ENCODE measurements around the gene HLA-DPA1.

Gene HLA-DPA1

DNA sequence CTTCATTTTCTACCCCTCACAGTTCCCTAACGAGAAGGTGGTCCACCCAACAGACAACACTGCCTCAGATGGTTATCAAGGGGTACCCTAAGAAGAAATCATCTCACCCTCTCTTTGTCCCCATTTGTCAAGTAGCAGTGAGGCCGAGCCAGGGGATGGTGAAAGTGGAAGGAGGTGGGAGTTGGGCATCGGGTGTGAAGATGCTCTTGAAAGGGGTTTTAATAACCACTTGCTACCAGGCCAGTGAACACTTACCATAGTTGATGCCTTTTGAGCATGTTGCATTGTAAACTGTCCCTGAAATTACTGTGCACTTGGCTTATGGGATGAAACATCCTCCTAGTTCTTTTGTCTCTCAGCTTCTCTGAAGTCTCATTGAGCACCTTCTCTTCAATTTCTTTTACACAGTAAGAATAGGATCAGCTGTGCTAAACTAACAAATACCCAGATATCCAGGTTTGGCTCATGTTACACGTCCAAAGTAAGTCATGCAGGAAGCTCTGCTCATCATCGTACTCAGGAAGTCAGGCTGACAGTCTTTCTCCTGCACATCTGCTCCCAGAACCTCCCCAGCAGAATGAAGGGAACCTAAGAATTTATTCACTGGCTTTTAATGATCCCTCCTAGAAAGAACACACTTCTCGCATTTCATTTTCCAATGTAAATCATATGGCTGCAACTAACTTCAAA lies 15.6 kb upstream of the HLA-DPA1 start:
- intact Hi-C loops (cut with DNase I; ENCODE audit: low total_unique reads): no loop called here
- peaks cover 0 to 25% (median 21%) of the 10 kb centered on the region in 3 donors for H3K36me3 ChIP-seq
- DNase-seq: no peak
- peaks cover 0 to 11% of the 10 kb centered on the region in 2 donors for H3K27me3 ChIP-seq
- no peaks in the 10 kb centered on the region for H3K9me3 ChIP-seq
- H3K4me3 ChIP-seq: no peak overlapping the region
- TF ChIP-seq, protein P1, sequence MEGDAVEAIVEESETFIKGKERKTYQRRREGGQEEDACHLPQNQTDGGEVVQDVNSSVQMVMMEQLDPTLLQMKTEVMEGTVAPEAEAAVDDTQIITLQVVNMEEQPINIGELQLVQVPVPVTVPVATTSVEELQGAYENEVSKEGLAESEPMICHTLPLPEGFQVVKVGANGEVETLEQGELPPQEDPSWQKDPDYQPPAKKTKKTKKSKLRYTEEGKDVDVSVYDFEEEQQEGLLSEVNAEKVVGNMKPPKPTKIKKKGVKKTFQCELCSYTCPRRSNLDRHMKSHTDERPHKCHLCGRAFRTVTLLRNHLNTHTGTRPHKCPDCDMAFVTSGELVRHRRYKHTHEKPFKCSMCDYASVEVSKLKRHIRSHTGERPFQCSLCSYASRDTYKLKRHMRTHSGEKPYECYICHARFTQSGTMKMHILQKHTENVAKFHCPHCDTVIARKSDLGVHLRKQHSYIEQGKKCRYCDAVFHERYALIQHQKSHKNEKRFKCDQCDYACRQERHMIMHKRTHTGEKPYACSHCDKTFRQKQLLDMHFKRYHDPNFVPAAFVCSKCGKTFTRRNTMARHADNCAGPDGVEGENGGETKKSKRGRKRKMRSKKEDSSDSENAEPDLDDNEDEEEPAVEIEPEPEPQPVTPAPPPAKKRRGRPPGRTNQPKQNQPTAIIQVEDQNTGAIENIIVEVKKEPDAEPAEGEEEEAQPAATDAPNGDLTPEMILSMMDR (IDR thresholded peaks at IDR 0.05): no peak
- H3K27ac ChIP-seq: no peak overlapping the region
- no peaks in the 10 kb centered on the region for H3K4me1 ChIP-seq

DNA sequence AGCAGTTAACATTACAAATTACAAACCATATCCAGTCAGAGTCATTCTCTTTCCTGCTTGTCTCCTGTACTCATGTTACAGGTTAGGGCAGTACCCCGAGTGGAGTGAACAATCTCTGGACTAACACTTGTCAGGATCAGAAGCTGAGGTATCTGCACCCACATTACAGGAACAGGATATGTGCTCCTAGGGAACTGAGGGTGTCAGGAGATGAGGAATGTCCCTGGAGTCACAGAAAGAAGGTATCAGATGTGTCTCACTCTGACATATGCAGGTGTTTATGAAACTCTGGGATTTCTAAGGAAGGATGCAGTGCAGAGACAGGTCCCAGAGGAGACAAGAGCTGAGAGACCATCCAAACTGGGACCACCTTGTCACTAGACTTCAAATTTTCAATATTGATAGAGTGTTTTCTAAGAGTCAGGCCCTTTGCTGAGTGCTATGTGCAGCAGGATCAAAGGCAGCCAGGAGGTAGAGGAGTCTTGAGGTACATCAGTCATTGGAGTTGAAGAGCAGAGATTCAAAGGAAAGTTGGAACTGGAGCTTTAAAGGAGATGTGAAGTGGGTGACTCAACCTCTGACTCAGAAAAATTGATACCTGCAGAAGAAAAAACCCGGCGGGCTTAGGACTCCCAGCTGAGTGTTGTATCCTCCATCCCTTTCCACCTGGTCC lies 14.9 kb upstream of the HLA-DPA1 start:
- TF ChIP-seq, protein P1 (IDR thresholded peaks at IDR 0.05): no peak
- intact Hi-C loops (cut with DNase I; ENCODE audit: low total_unique reads): no loop called here
- peaks cover 0 to 11% of the 10 kb centered on the region in 2 donors for H3K27me3 ChIP-seq
- no peak for DNase-seq
- no peaks in the 10 kb centered on the region for H3K9me3 ChIP-seq
- no peak overlapping the region for H3K27ac ChIP-seq
- peaks cover 0 to 25% (median 21%) of the 10 kb centered on the region in 3 donors for H3K36me3 ChIP-seq
- no peak overlapping the region for H3K4me3 ChIP-seq
- H3K4me1 ChIP-seq: no peaks in the 10 kb centered on the region

DNA sequence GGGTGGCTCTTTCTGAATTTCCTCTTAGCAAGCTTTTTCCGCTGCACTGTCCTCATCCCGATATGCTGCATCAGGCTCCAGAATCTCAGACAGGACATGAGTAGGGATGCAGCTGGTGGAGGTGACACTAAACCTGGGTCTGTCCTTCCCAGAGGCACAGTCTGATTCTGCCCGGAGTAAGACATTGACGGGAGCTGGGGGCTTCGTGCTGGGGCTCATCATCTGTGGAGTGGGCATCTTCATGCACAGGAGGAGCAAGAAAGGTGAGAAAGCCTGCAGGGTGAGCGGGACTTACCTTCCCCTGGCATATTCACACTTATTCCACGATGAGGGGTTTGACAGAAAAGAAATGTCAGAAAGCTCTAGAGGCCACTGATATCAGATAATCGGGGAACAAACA lies 12.2 kb upstream of the HLA-DPA1 start:
- Histone ChIP-seq H3K36me3 (peaks cover 0 to 25% (median 21%) of the 10 kb centered on the region in 3 donors), H3K27me3 (no peaks in the 10 kb centered on the region), H3K4me1 (peaks cover 0 to 14% (median 5%) of the 10 kb centered on the region in 4 donors), H3K9me3 (no peaks in the 10 kb centered on the region), H3K4me3 (no peak overlapping the region), H3K27ac (no peak overlapping the region)
- DNase-seq: no peak
- intact Hi-C loops (cut with DNase I; ENCODE audit: low total_unique reads): no loop called here
- TF ChIP-seq, protein P1 (IDR thresholded peaks at IDR 0.05): no peak

DNA sequence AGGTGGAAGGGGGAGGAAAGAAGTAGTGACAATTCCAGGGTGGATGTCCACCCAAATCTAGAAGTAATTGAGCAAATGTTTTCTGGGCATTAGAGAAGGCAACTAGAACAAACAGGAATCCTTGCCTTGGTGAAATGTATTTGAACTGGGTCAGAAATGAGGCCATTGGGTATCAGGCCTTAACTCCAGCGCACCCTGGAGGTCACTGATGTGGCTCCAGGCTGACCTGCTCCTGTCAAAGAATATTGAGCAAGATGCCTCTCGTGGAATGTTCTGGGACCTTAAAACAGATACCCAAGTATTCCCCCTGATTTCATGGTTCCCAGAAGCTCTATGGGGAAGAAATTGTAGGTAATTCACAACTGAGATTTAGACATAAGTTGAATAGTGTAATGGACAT lies 9.3 kb upstream of the HLA-DPA1 start:
- H3K36me3 ChIP-seq: peaks cover 0 to 25% (median 15%) of the 10 kb centered on the region in 3 donors
- intact Hi-C loops (cut with DNase I; ENCODE audit: low total_unique reads): no loop called here
- peaks cover 0 to 1% of the 10 kb centered on the region in 2 donors for H3K27me3 ChIP-seq
- peak in 1 of 2 donors; percentile 52 for DNase-seq
- no peak overlapping the region for H3K27ac ChIP-seq
- H3K4me1 ChIP-seq: peaks cover 0 to 21% (median 9%) of the 10 kb centered on the region in 4 donors
- TF ChIP-seq, protein P1 (IDR thresholded peaks at IDR 0.05): no peak
- no peaks in the 10 kb centered on the region for H3K9me3 ChIP-seq
- H3K4me3 ChIP-seq: no peak overlapping the region

DNA sequence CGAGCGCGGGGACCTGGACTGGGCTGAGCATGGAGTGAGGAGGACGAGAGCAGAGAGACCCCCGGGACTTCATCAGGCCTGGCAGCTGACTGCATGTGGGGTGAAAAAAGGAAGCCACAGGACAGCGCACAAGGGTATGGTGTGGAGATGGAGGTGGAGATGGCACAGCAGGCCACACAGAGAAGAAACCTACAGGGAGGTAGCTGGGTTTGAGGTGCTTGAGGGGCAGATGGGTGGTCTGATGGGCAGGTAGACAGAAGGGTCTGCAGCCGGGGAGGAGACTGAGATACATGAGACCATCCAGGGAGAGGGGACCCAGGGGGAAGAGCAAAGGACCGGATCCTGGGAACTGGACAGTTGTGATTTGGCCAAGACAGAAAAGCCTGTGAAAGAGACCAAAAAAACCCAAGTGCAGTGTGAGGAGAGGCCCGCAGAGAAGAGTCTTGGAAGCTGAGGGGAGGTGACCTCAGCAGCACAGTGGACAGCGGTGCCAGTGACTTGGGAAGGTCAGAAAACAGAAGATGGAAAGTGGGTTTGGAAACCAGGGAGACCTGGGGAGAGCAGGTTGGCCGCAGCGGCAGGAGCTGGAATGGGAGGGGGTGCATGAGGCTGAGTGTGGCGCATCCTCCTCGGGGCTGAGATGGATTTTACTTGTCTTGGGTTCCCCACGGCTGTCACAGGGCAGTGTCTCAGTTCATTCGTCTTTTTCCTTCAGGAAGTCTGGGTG lies 7.8 kb upstream of the HLA-DPA1 start:
- peaks cover 0 to 6% of the 10 kb centered on the region in 2 donors for H3K27me3 ChIP-seq
- peaks cover 0 to 15% (median 9%) of the 10 kb centered on the region in 3 donors for H3K36me3 ChIP-seq
- peak overlapping the region; percentile 49 to 51 for H3K4me3 ChIP-seq
- H3K27ac ChIP-seq: peak overlapping the region; percentile 69 to 76
- TF ChIP-seq, protein P1 (IDR thresholded peaks at IDR 0.05): no peak
- intact Hi-C loops (cut with DNase I; ENCODE audit: low total_unique reads): no loop called here
- peaks cover 0 to 21% (median 9%) of the 10 kb centered on the region in 4 donors for H3K4me1 ChIP-seq
- no peaks in the 10 kb centered on the region for H3K9me3 ChIP-seq
- no peak for DNase-seq

Data from tibial artery (tissue), 4 donors.